H9 (cell line): ENCODE data around the gene EFS. TPM values are rescaled to one million over a fixed set of nuclear protein-coding genes. Genes with fewer than 3 reads are reported as not detected.
"Not testable (repeated sequence)": the region's sequence is repeated elsewhere in the genome, so short reads cannot be mapped to it uniquely, and the experiment has no call there.

Experiments
- DNase-seq: peaks from one replicate; pipeline ENCODE4 v3.0.0-alpha.2; 2017
- H2AFZ ChIP-seq: one replicate; pipeline ENCODE4 v1.6.1; 2013; ENCODE audit warnings: mild to moderate bottlenecking, low read length, control low read depth, moderate library complexity
- H2AK5ac ChIP-seq: 2 replicates; pipeline ENCODE4 v1.6.1; 2013; ENCODE audit warnings: low read length, control low read depth, mixed read lengths; ENCODE audit not compliant: insufficient read length
- H2BK120ac ChIP-seq: one replicate; pipeline ENCODE4 v1.6.1; 2013; ENCODE audit warnings: low read depth, mild to moderate bottlenecking, low read length, control low read depth, inconsistent platforms; ENCODE audit not compliant: poor library complexity, severe bottlenecking
- H2BK12ac ChIP-seq: 2 replicates; pipeline ENCODE4 v1.6.1; 2013; ENCODE audit warnings: low read length, control low read depth, mixed read lengths, low read depth; ENCODE audit not compliant: insufficient read length
- H2BK15ac ChIP-seq: 2 replicates; pipeline ENCODE4 v1.6.1; 2013; ENCODE audit warnings: low read depth, low read length, control low read depth
- H2BK20ac ChIP-seq: one replicate; pipeline ENCODE4 v1.6.1; 2013; ENCODE audit warnings: low read depth, mild to moderate bottlenecking, low read length, control low read depth, inconsistent platforms; ENCODE audit not compliant: poor library complexity, severe bottlenecking
- H2BK5ac ChIP-seq: 2 replicates; pipeline ENCODE4 v1.6.1; 2013; ENCODE audit warnings: low read length, control low read depth, mixed read lengths; ENCODE audit not compliant: insufficient read length
- H3K14ac ChIP-seq: 2 replicates; pipeline ENCODE4 v1.6.1; 2013; ENCODE audit warnings: low read length, control low read depth; ENCODE audit not compliant: insufficient read depth
- H3K18ac ChIP-seq: 2 replicates; pipeline ENCODE4 v1.6.1; 2013; ENCODE audit warnings: low read depth, mild to moderate bottlenecking, mixed read lengths, low read length, control low read depth; ENCODE audit not compliant: insufficient read length
- H3K23ac ChIP-seq: 2 replicates; pipeline ENCODE4 v1.6.1; 2013; ENCODE audit warnings: low read length, control low read depth, mixed read lengths, low read depth; ENCODE audit not compliant: insufficient read length
- H3K23me2 ChIP-seq: 2 replicates; pipeline ENCODE4 v1.6.1; 2013; ENCODE audit warnings: low read depth, mild to moderate bottlenecking, mixed read lengths, low read length, control low read depth; ENCODE audit not compliant: insufficient read length, poor library complexity, severe bottlenecking
- H3K27ac ChIP-seq: 2 replicates; pipeline ENCODE4 v1.5.1; 2013; ENCODE audit warnings: low read length, control low read depth, mixed read lengths, low read depth; ENCODE audit not compliant: insufficient read length
- H3K27me3 ChIP-seq: 2 replicates; pipeline ENCODE4 v1.6.1; 2013; ENCODE audit warnings: low read length, control low read depth, inconsistent platforms; ENCODE audit not compliant: insufficient read depth
- H3K4ac ChIP-seq: 2 replicates; pipeline ENCODE4 v1.6.1; 2013; ENCODE audit warnings: low read depth, mild to moderate bottlenecking, control low read depth, inconsistent platforms, low read length, moderate library complexity
- H3K4me1 ChIP-seq: 2 replicates; pipeline ENCODE4 v1.6.1; 2013; ENCODE audit warnings: low read length, control low read depth, inconsistent platforms; ENCODE audit not compliant: insufficient read depth
- H3K4me2 ChIP-seq: 2 replicates; pipeline ENCODE4 v1.6.1; 2013; ENCODE audit warnings: low read length, control low read depth, mixed read lengths; ENCODE audit not compliant: insufficient read length, insufficient read depth
- H3K56ac ChIP-seq: 2 replicates; pipeline ENCODE4 v1.6.1; 2013; ENCODE audit warnings: low read depth, mild to moderate bottlenecking, mixed read lengths, low read length, control low read depth; ENCODE audit not compliant: insufficient read length
- H3K79me1 ChIP-seq: 2 replicates; pipeline ENCODE4 v1.6.1; 2013; ENCODE audit warnings: low read depth, mild to moderate bottlenecking, moderate library complexity, low read length, control low read depth, inconsistent platforms; ENCODE audit not compliant: insufficient read depth, poor library complexity, severe bottlenecking
- H3K79me2 ChIP-seq: 2 replicates; pipeline ENCODE4 v1.6.1; 2013; ENCODE audit warnings: low read length, control low read depth, inconsistent platforms; ENCODE audit not compliant: insufficient read depth
- H3K9ac ChIP-seq: 2 replicates; pipeline ENCODE4 v1.6.1; 2013; ENCODE audit warnings: low read length, control low read depth, mixed read lengths; ENCODE audit not compliant: insufficient read length; ENCODE audit errors: extremely low read depth
- H3K9me3 ChIP-seq: one replicate; pipeline ENCODE4 v1.6.1; 2013; ENCODE audit warnings: low read depth, low read length, inconsistent platforms; ENCODE audit not compliant: control insufficient read depth
- H3T11ph ChIP-seq: one replicate; pipeline ENCODE4 v1.6.1; 2013; ENCODE audit warnings: mild to moderate bottlenecking, low read length, control low read depth, inconsistent platforms
- H4K20me1 ChIP-seq: one replicate; pipeline ENCODE4 v1.6.1; 2013; ENCODE audit not compliant: control insufficient read depth, insufficient read length, insufficient read depth
- H4K5ac ChIP-seq: 2 replicates; pipeline ENCODE4 v1.6.1; 2013; ENCODE audit warnings: low read depth, mild to moderate bottlenecking, mixed read lengths, low read length, control low read depth; ENCODE audit not compliant: insufficient read length
- H4K8ac ChIP-seq: replicated peaks from 2 replicates; pipeline ENCODE4 v1.6.1; 2013; ENCODE audit warnings: low read length, control low read depth, mixed read lengths, low read depth; ENCODE audit not compliant: insufficient read length
- H4K91ac ChIP-seq: 2 replicates; pipeline ENCODE4 v1.6.1; 2013; ENCODE audit warnings: low read depth, mild to moderate bottlenecking, moderate library complexity, mixed read lengths, low read length, control low read depth; ENCODE audit not compliant: insufficient read length
- H3K27ac Mint-ChIP-seq, 3 experiments: 2 replicates in 2 of 3; 3 replicates in 1 of 3; pipeline ENCODE4 v1.8.0; 2020 to 2021; ENCODE audit warnings: mixed read lengths in 3 of 3, mild to moderate bottlenecking in 1 of 3, moderate library complexity in 1 of 3
- H3K27me3 Mint-ChIP-seq: 2 replicates; pipeline ENCODE4 v1.8.0; 2021; ENCODE audit warnings: low read depth, mild to moderate bottlenecking, moderate library complexity, mixed read lengths
- H3K36me3 Mint-ChIP-seq, 3 experiments: 2 replicates in 2 of 3; 3 replicates in 1 of 3; pipeline ENCODE4 v1.8.0; 2020 to 2021; ENCODE audit warnings: low read depth in 3 of 3, mixed read lengths in 3 of 3; ENCODE audit not compliant: insufficient read depth in 1 of 3
- H3K4me1 Mint-ChIP-seq, 2 experiments: 2 replicates each; pipeline ENCODE4 v1.8.0; 2020; ENCODE audit warnings: mixed read lengths in 2 of 2
- H3K4me3 Mint-ChIP-seq, 2 experiments: 2 replicates in 1 of 2; 3 replicates in 1 of 2; pipeline ENCODE4 v1.8.0; 2020 to 2021; ENCODE audit warnings: mild to moderate bottlenecking in 2 of 2, mixed read lengths in 2 of 2, moderate library complexity in 1 of 2
- H3K9me3 Mint-ChIP-seq, 2 experiments: 2 replicates in 1 of 2; 3 replicates in 1 of 2; pipeline ENCODE4 v1.8.0; 2020; ENCODE audit warnings: mild to moderate bottlenecking in 2 of 2, mixed read lengths in 2 of 2, moderate library complexity in 1 of 2
- CTCF ChIP-seq: fragments of 200-600 bp; sonication (generic); conservative IDR thresholded peaks from 3 replicates; pipeline ENCODE4 v1.8.0; 2021; ENCODE audit warnings: antibody characterized with exemption, mild to moderate bottlenecking
- WGBS: extraction: QIAGEN DNeasy Blood & Tissue Kit; methylation state at CpG from one replicate; pipeline ENCODE4 v1.1.7; 2013; ENCODE audit warnings: missing lambda C conversion rate, low lambda C conversion rate, mixed read lengths; ENCODE audit not compliant: insufficient read length; ENCODE audit errors: extremely low coverage; 5-methylcytosine and 5-hydroxymethylcytosine counted together
- total RNA-seq: library from RNA; stranded (reverse); gene quantifications from 2 replicates; pipeline ENCODE4 v1.2.1, GENCODE V29; 2021

EFS gene
- total RNA-seq, 1 experiment from 2014 or later: 32.1 TPM

- H3K4me1 Mint-ChIP-seq: peaks cover 8 to 10% of the 10 kb centered on the region in 2 experiments
- Histone ChIP-seq H3K4ac (no peak overlapping the region), H3K27ac (no peak overlapping the region)
Measured at GRCh38 chr14:23386999-23387398, 22.0 kb upstream of the EFS start.

GRCh38 chr14:23386266-23386657 is 21.3 kb upstream of the EFS start:
- not testable (repeated sequence) for H4K8ac ChIP-seq, H3K56ac ChIP-seq, H3K79me2 ChIP-seq, H3K27ac Mint-ChIP-seq, H3K4me3 Mint-ChIP-seq, H4K91ac ChIP-seq, H3K36me3 Mint-ChIP-seq, H2BK5ac ChIP-seq, H2BK20ac ChIP-seq, H3T11ph ChIP-seq, H3K4me1 ChIP-seq, H3K27ac ChIP-seq, H3K79me1 ChIP-seq, H3K18ac ChIP-seq, H3K27me3 ChIP-seq, H4K5ac ChIP-seq, H3K23ac ChIP-seq, H3K14ac ChIP-seq, H3K23me2 ChIP-seq, H3K9ac ChIP-seq, H4K20me1 ChIP-seq, H3K4me2 ChIP-seq, DNase-seq, H2AFZ ChIP-seq, H2BK12ac ChIP-seq, H3K9me3 ChIP-seq, H2AK5ac ChIP-seq, H3K4ac ChIP-seq, H2BK120ac ChIP-seq, H2BK15ac ChIP-seq, H3K9me3 Mint-ChIP-seq
- Mint-ChIP-seq H3K27me3 (peaks cover 44% of the 10 kb centered on the region), H3K4me1 (peaks cover 8 to 10% of the 10 kb centered on the region in 2 experiments)
- no CpG with 5 or more reads among the region's 17 CpGs for WGBS

More at GRCh38 chr14:23386999-23387398, 22.0 kb upstream of the EFS start:
- H2AFZ ChIP-seq: no peak overlapping the region
- no peaks in the 10 kb centered on the region for H3K79me2 ChIP-seq
- H4K5ac ChIP-seq: no peak overlapping the region
- H3K36me3 Mint-ChIP-seq: no peaks in the 10 kb centered on the region; a peak in 1 of 7 replicates
- H4K8ac ChIP-seq: no peak overlapping the region
- no peak overlapping the region for H2BK12ac ChIP-seq
- TF ChIP-seq CTCF: no peak
- no CpG with 5 or more reads among the region's 1 CpG for WGBS
- no peak overlapping the region for H3K4me3 Mint-ChIP-seq
- no peak overlapping the region for H3T11ph ChIP-seq
- H3K18ac ChIP-seq: no peak overlapping the region
- H3K27ac Mint-ChIP-seq: no peak overlapping the region
- H3K4me1 ChIP-seq: 0 out of 2 replicates have a peak, but pooled peaks cover 3% of the 10 kb centered on the region
- peaks cover 41% of the 10 kb centered on the region for H3K27me3 Mint-ChIP-seq
- no peak overlapping the region for H2BK15ac ChIP-seq
- H2BK120ac ChIP-seq: no peak overlapping the region
- no peaks in the 10 kb centered on the region for H3K23me2 ChIP-seq
- no peak overlapping the region for H3K23ac ChIP-seq
- 0 out of 5 replicates have a peak, but pooled peaks cover 0 to 3% of the 10 kb centered on the region in 2 experiments for H3K9me3 Mint-ChIP-seq
- H2BK20ac ChIP-seq: no peak overlapping the region
- no peaks in the 10 kb centered on the region for H3K27me3 ChIP-seq
- no peaks in the 10 kb centered on the region for H3K79me1 ChIP-seq
- H3K9ac ChIP-seq: no peak overlapping the region
- H4K91ac ChIP-seq: no peak overlapping the region
- H2BK5ac ChIP-seq: no peak overlapping the region
- H3K9me3 ChIP-seq: no peaks in the 10 kb centered on the region
- H3K14ac ChIP-seq: no peak overlapping the region
- H2AK5ac ChIP-seq: no peak overlapping the region
- no peak overlapping the region for H3K56ac ChIP-seq
- H4K20me1 ChIP-seq: no peaks in the 10 kb centered on the region
- no peak overlapping the region for H3K4me2 ChIP-seq
- DNase-seq: no peak
